Endothelial cell of umbilical vein (primary cell): Measurements from ENCODE around the gene KRTAP5-6. TPM values are rescaled to one million over a fixed set of nuclear protein-coding genes. Genes with fewer than 3 reads are reported as not detected.

ENCODE experiments used
- BruUV-seq: library from RNA; stranded (reverse); fragments of 400-500 nt; replicated peaks from 2 replicates; lab custom pipeline; 2021; lab: Mats Ljungman, UMichigan
- CTCF ChIA-PET: fragments of 300-600, 350-600 bp; sonication (Branson Sonifier 250); formaldehyde crosslinking; loops from one replicate; lab custom pipeline; 2021; ENCODE audit warnings: antibody characterized with exemption, inconsistent platforms; lab: Charles Lee
- POLR2A ChIA-PET: fragments of 300-600, 350-600 bp; sonication (Branson Sonifier 250); formaldehyde crosslinking; loops from one replicate; lab custom pipeline; 2021; ENCODE audit warnings: antibody characterized with exemption, inconsistent platforms; lab: Charles Lee
- DNase-seq: peaks from one replicate; pipeline ENCODE4 v3.0.0-alpha.2; 2011; ENCODE audit warnings: low read depth, low spot score
- FAIRE-seq: peaks from 2 replicates; lab custom pipeline; 2011; peaks lifted over from hg19 to GRCh38; lab: Jason Lieb, UNC
- H2AFZ ChIP-seq: 2 replicates; pipeline ENCODE4 v1.6.0; 2012; ENCODE audit warnings: low read depth, low read length, control low read depth, inconsistent platforms
- H3K27ac ChIP-seq: 2 replicates; pipeline ENCODE4 v1.5.1; 2011; ENCODE audit warnings: low read depth, mild to moderate bottlenecking, control low read depth, low read length, moderate library complexity; ENCODE audit not compliant: insufficient read depth
- H3K27me3 ChIP-seq, 2 experiments: 2 replicates each; pipeline versions ENCODE4 v1.6.0 to v1.6.1; 2011; ENCODE audit warnings: low read length in 2 of 2, mixed read lengths in 1 of 2; ENCODE audit not compliant: control insufficient read depth in 2 of 2, insufficient read depth in 2 of 2
- H3K36me3 ChIP-seq, 2 experiments: 2 replicates in 1 of 2; 3 replicates in 1 of 2; pipeline ENCODE4 v1.5.1; 2011; ENCODE audit warnings: low read length in 2 of 2, mild to moderate bottlenecking in 1 of 2, moderate library complexity in 1 of 2; ENCODE audit not compliant: control insufficient read depth in 2 of 2, insufficient read depth in 2 of 2; ENCODE audit errors: extremely low read depth in 1 of 2
- H3K4me1 ChIP-seq: 3 replicates; pipeline ENCODE4 v1.5.1; 2011; ENCODE audit warnings: mild to moderate bottlenecking, low read length; ENCODE audit not compliant: control insufficient read depth, insufficient read depth; ENCODE audit errors: extremely low read depth
- H3K4me2 ChIP-seq: 2 replicates; pipeline ENCODE4 v1.6.1; 2011; ENCODE audit warnings: low read length, control low read depth, mixed read lengths; ENCODE audit not compliant: insufficient read depth
- H3K4me3 ChIP-seq, 3 experiments: fragments of 200-600 bp in 1 of 3; sonication (generic), shearing (Covaris generic) in 1 of 3; replicated peaks in 1 of 3; 2 replicates each; pipeline ENCODE4 v1.5.1; 2011 to 2016; ENCODE audit warnings: control low read depth in 3 of 3, low read length in 3 of 3, mild to moderate bottlenecking in 2 of 3, inconsistent platforms in 1 of 3, low read depth in 1 of 3, moderate library complexity in 1 of 3; ENCODE audit not compliant: insufficient read depth in 1 of 3
- H3K79me2 ChIP-seq: 2 replicates; pipeline ENCODE4 v1.6.0; 2012; ENCODE audit warnings: low read length, inconsistent platforms; ENCODE audit not compliant: control insufficient read depth, insufficient read depth
- H3K9ac ChIP-seq: replicated peaks from 2 replicates; pipeline ENCODE3; 2011; ENCODE audit warnings: low read length, control low read depth; ENCODE audit not compliant: insufficient read depth; ENCODE audit errors: extremely low read depth
- H3K9me1 ChIP-seq: replicated peaks from 3 replicates; pipeline ENCODE4 v1.6.0; 2011; ENCODE audit warnings: mild to moderate bottlenecking, low read length; ENCODE audit not compliant: control insufficient read depth, insufficient read depth; ENCODE audit errors: extremely low read depth
- H3K9me3 ChIP-seq: replicated peaks from 2 replicates; pipeline ENCODE4 v1.5.1; 2012; ENCODE audit warnings: low read length, inconsistent platforms; ENCODE audit not compliant: control insufficient read depth, insufficient read depth
- H4K20me1 ChIP-seq: replicated peaks from 2 replicates; pipeline ENCODE3; 2011; ENCODE audit warnings: mild to moderate bottlenecking, low read length; ENCODE audit not compliant: control insufficient read depth, insufficient read depth; ENCODE audit errors: extremely low read depth
- CTCF ChIP-seq, 2 donors: IDR thresholded peaks; 1 replicate in 1 of 2; 2 replicates in 1 of 2; pipeline ENCODE4 v1.5.1; 2011; ENCODE audit warnings: low read length in 2 of 2, mild to moderate bottlenecking in 2 of 2, moderate library complexity in 2 of 2, control low read depth in 1 of 2, inconsistent platforms in 1 of 2, low read depth in 1 of 2; ENCODE audit not compliant: insufficient read depth in 1 of 2; ENCODE audit errors: extremely low read depth in 1 of 2
- EZH2 ChIP-seq: IDR thresholded peaks from 2 replicates; pipeline ENCODE4 v1.6.1; 2012; ENCODE audit warnings: borderline replicate concordance, low read depth, mild to moderate bottlenecking, moderate library complexity, low read length, inconsistent platforms; ENCODE audit not compliant: severe bottlenecking
- FOS ChIP-seq: IDR thresholded peaks from 2 replicates; pipeline ENCODE4 v1.6.1; 2011; ENCODE audit warnings: mild to moderate bottlenecking, low read length, moderate library complexity, borderline replicate concordance; ENCODE audit not compliant: insufficient read depth
- GATA2 ChIP-seq: IDR thresholded peaks from 2 replicates; pipeline ENCODE4 v1.7.0; 2011; ENCODE audit warnings: low read depth, mild to moderate bottlenecking, moderate library complexity, mixed read lengths, low read length; ENCODE audit not compliant: insufficient read length, insufficient read depth
- JUN ChIP-seq: IDR thresholded peaks from 2 replicates; pipeline ENCODE4 v1.6.1; 2011; ENCODE audit warnings: borderline replicate concordance, low read depth; ENCODE audit not compliant: insufficient read length, insufficient read depth
- MYC ChIP-seq: IDR thresholded peaks from one replicate; pipeline ENCODE4 v1.6.1; 2011; ENCODE audit warnings: mild to moderate bottlenecking, low read depth, low read length
- POLR2A ChIP-seq: IDR thresholded peaks from 2 replicates; pipeline ENCODE4 v1.6.1; 2012; ENCODE audit warnings: low read depth, mild to moderate bottlenecking, control low read depth, low read length
- POLR2AphosphoS5 ChIP-seq: IDR thresholded peaks from 2 replicates; pipeline ENCODE4 v1.6.1; 2012; ENCODE audit warnings: low read depth, mild to moderate bottlenecking, control low read depth, low read length, moderate library complexity; ENCODE audit not compliant: insufficient read depth
- dilution Hi-C: fragments of 300-500 bp; cut with MboI; formaldehyde crosslinking; loops from one replicate; pipeline ENCODE4 v1.15.0; 2019; ENCODE audit warnings: low sequenced_read_pairs; ENCODE audit not compliant: extremely low pct_ligation_motif_present
- intact Hi-C: fragments of 100-400 bp; cut with micrococcal nuclease; formaldehyde crosslinking; loops from one replicate; pipeline ENCODE4 v1.10.0; 2022
- polyA plus RNA-seq, 4 experiments: library from polyadenylated mRNA; depleted of rRNA in 3 of 4; stranded (reverse) in 3 of 4; unstranded in 1 of 4; fragments of >200 nt; gene quantifications; 2 replicates each; pipeline versions ENCODE4 v1.2.1 to v1.2.3, GENCODE V29; 2011 to 2012; ENCODE audit warnings: missing spikeins in 1 of 4
- total RNA-seq: library from RNA; stranded (reverse); gene quantifications from 2 replicates; pipeline ENCODE4 v1.2.3, GENCODE V29; 2021
- TF ChIP-seq, protein P1 (sequence below): IDR thresholded peaks from 2 replicates; pipeline ENCODE4 v1.6.1; 2011; ENCODE audit not compliant: insufficient read depth, insufficient read length

Gene KRTAP5-6
- total and polyA plus RNA-seq, 2 donors (not counting 3 experiments of a cell fraction or from before 2014, with no cell fraction given) = not detected

DNA sequence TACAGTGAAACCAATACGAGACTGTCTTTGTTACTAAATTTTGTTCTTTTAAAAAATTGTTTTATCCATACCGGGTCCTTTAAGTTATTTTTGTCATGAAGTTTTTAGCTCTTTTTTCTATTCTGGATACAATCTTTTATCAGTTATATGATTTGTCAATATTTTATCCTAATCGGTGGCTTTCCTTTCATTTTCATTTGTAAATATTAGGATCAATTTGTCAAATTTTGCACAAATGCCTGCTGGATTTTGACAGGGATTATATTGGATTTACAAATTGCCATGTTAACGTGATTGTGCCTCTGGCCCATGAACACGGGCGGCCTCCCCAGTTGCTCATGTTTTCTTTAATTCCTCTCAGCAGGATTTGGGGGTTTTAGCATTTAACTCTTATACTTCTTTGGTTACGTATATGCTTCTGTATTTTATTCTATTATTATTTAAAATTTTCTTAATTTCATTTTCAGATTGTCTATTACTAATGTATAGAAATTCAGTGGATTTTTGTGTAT lies 20.7 kb upstream of the KRTAP5-6 start:
- dilution Hi-C loops = no loop called here
- POLR2A ChIA-PET = no interaction called here

GRCh38 chr11:1679881-1680280 lies 17.1 kb upstream of the KRTAP5-6 start:
- Histone ChIP-seq H3K27me3 (peaks cover 6 to 7% of the 10 kb centered on the region in 2 experiments), H3K9me3 (no peaks in the 10 kb centered on the region), H3K27ac (no peak overlapping the region), H3K9me1 (no peaks in the 10 kb centered on the region), H3K79me2 (no peaks in the 10 kb centered on the region), H3K9ac (no peak overlapping the region), H3K4me2 (no peak overlapping the region), H3K4me1 (no peaks in the 10 kb centered on the region), H3K36me3 (no peaks in the 10 kb centered on the region), H4K20me1 (no peaks in the 10 kb centered on the region), H2AFZ (no peak overlapping the region), H3K4me3 (no peak overlapping the region)
- TF ChIP-seq, protein P1, sequence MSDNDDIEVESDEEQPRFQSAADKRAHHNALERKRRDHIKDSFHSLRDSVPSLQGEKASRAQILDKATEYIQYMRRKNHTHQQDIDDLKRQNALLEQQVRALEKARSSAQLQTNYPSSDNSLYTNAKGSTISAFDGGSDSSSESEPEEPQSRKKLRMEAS = no peak
- TF ChIP-seq GATA2 (no peak), CTCF (IDR thresholded peaks at IDR 0.05; ENCODE audit: extremely low read depth in 1 of 2, insufficient read depth in 1 of 2, low read depth in 1 of 2, low read length in 2 of 2) (no peak), JUN (no peak), MYC (no peak), EZH2 (no peak), POLR2AphosphoS5 (no peak), FOS (no peak), POLR2A (no peak)
- DNase-seq (no peak), FAIRE-seq (no peak)
- ChIA-PET POLR2A (no interaction called here), CTCF (interaction anchor here (0.9 to 2.4 kb wide), 4 partner anchors 14 to 49 kb away, joined by 3 to 21 read pairs (median 5); no protein-coding TSS in a partner anchor)
- intact Hi-C loops (no loop called here), dilution Hi-C loops (no loop called here)
- no TSS peak for BruUV-seq

More for the DNA sequence above, 20.7 kb upstream of the KRTAP5-6 start:
- no TSS peak for BruUV-seq
- Histone ChIP-seq H3K4me3 (no peak overlapping the region), H3K9ac (no peak overlapping the region), H2AFZ (no peak overlapping the region), H3K9me1 (no peaks in the 10 kb centered on the region), H3K27ac (no peak overlapping the region), H3K9me3 (no peaks in the 10 kb centered on the region), H3K36me3 (no peaks in the 10 kb centered on the region), H3K27me3 (peaks cover 19 to 20% of the 10 kb centered on the region in 2 experiments), H3K4me1 (no peaks in the 10 kb centered on the region), H3K79me2 (no peaks in the 10 kb centered on the region), H4K20me1 (no peaks in the 10 kb centered on the region), H3K4me2 (no peak overlapping the region)
- no peak for TF ChIP-seq POLR2AphosphoS5
- no peak for FAIRE-seq
- CTCF ChIA-PET = interaction anchor here (0.7 to 1.7 kb wide), 5 partner anchors 18 to 325 kb away, joined by 3 to 8 read pairs (median 4); no protein-coding TSS in a partner anchor
- no peak for DNase-seq
- intact Hi-C loops = no loop called here
